ENCODE data around the gene LMO2. TPM values are rescaled to one million over a fixed set of nuclear protein-coding genes. Genes with fewer than 3 reads are reported as not detected.

LMO2 gene
- total RNA-seq, 1 experiment from 2014 or later, result 0.33 TPM

- H3K23me2 ChIP-seq (ENCODE audit: insufficient read length, low read depth, low read length, poor library complexity, severe bottlenecking), result no peaks in the 10 kb centered on the region
- no peak overlapping the region for H2BK12ac ChIP-seq (ENCODE audit: insufficient read length, low read depth, low read length)
- H3K56ac ChIP-seq (ENCODE audit: insufficient read length, low read depth, low read length), result no peak overlapping the region
- H4K8ac ChIP-seq (replicated peaks; ENCODE audit: insufficient read length, low read depth, low read length), result no peak overlapping the region
- no peak overlapping the region for H3K4me2 ChIP-seq (ENCODE audit: insufficient read depth, insufficient read length, low read length)
- H3K79me1 ChIP-seq (ENCODE audit: insufficient read depth, low read depth, low read length, poor library complexity, severe bottlenecking), result no peaks in the 10 kb centered on the region
- H3K4me3 Mint-ChIP-seq, result no peak overlapping the region
- no peak overlapping the region for H4K91ac ChIP-seq (ENCODE audit: insufficient read length, low read depth, low read length)
- no peaks in the 10 kb centered on the region for H3K4me1 ChIP-seq (ENCODE audit: insufficient read depth, low read length)
- no peak overlapping the region for H2BK15ac ChIP-seq (ENCODE audit: low read depth, low read length)
- no peak overlapping the region for H3T11ph ChIP-seq (ENCODE audit: low read length)
- H2AFZ ChIP-seq (ENCODE audit: low read length), result no peak overlapping the region
- H2BK120ac ChIP-seq (ENCODE audit: low read depth, low read length, poor library complexity, severe bottlenecking), result no peak overlapping the region
- no peak overlapping the region for H3K23ac ChIP-seq (ENCODE audit: insufficient read length, low read depth, low read length)
- H3K27ac Mint-ChIP-seq, result no peak overlapping the region
- no peak overlapping the region for H3K27ac ChIP-seq (ENCODE audit: insufficient read length, low read depth, low read length)
- no peak overlapping the region for H3K9ac ChIP-seq (ENCODE audit: extremely low read depth, insufficient read length, low read length)
- H3K9me3 ChIP-seq (ENCODE audit: control insufficient read depth, low read depth, low read length), result no peaks in the 10 kb centered on the region
- no peak overlapping the region for H3K14ac ChIP-seq (ENCODE audit: insufficient read depth, low read length)
- H3K27me3 Mint-ChIP-seq (ENCODE audit: low read depth), result no peaks in the 10 kb centered on the region; the same call in 1 of the 2 replicates
- H3K4me1 Mint-ChIP-seq, result peaks cover 10% of the 10 kb centered on the region in 2 experiments
- no peak overlapping the region for H4K5ac ChIP-seq (ENCODE audit: insufficient read length, low read depth, low read length)
- H3K9me3 Mint-ChIP-seq, result peaks cover 7 to 12% of the 10 kb centered on the region in 2 experiments; a peak in 4 of 5 replicates
- no peaks in the 10 kb centered on the region for H3K27me3 ChIP-seq (ENCODE audit: insufficient read depth, low read length)
- H2BK5ac ChIP-seq (ENCODE audit: insufficient read length, low read length), result no peak overlapping the region
- H3K18ac ChIP-seq (ENCODE audit: insufficient read length, low read depth, low read length), result no peak overlapping the region
- no peak overlapping the region for H2BK20ac ChIP-seq (ENCODE audit: low read depth, low read length, poor library complexity, severe bottlenecking)
- WGBS (ENCODE audit: extremely low coverage, insufficient read length, low lambda C conversion rate), result no CpG with 5 or more reads among the region's 2 CpGs
- H3K79me2 ChIP-seq (ENCODE audit: insufficient read depth, low read length), result no peaks in the 10 kb centered on the region
- no peak for DNase-seq
- no peak for TF ChIP-seq CTCF (conservative IDR thresholded peaks at IDR 0.05)
- H3K36me3 Mint-ChIP-seq (ENCODE audit: insufficient read depth in 1 of 3, low read depth in 3 of 3), result peaks cover 0 to 4% (median 0%) of the 10 kb centered on the region in 3 experiments; a peak in 1 of 7 replicates
- no peak overlapping the region for H2AK5ac ChIP-seq (ENCODE audit: insufficient read length, low read length)
- H3K4ac ChIP-seq (ENCODE audit: low read depth, low read length), result no peak overlapping the region
- H4K20me1 ChIP-seq (ENCODE audit: control insufficient read depth, insufficient read depth, insufficient read length), result no peaks in the 10 kb centered on the region
Measured at GRCh38 chr11:33913991-33914390, 22.1 kb upstream of the LMO2 start.

Measured in H9 (cell line).